Right lobe of liver (tissue), 4 donors: Measurements from ENCODE around the gene SLC6A18.

Experiments
- CTCF ChIP-seq, 4 donors: fragments of 200-600 bp in 3 of 4; fragments of 450-650 bp in 1 of 4; IDR thresholded peaks; one replicate each; pipeline versions ENCODE4 v1.5.1 to v1.8.0; 2016 to 2022; ENCODE audit warnings: antibody characterized with exemption in 4 of 4, mild to moderate bottlenecking in 2 of 4
- POLR2A ChIP-seq: fragments of 450-650 bp; IDR thresholded peaks from one replicate; pipeline ENCODE4 v1.6.1; 2017; ENCODE audit warnings: antibody characterized with exemption, mild to moderate bottlenecking
- donor health status: DM: no; HTN: no; CAD: no.
- donor health status: DM: no; HTN: no; CAD: no.
- donor health status: DM: no; HTN: yes; CAD: no.

- TF ChIP-seq CTCF (IDR thresholded peaks at IDR 0.05) = no peak
- TF ChIP-seq POLR2A = no peak
Measured at GRCh38 chr5:1247811-1248210, 22.6 kb downstream of the SLC6A18 start.
